ENCODE data around the gene AP2A2.

Gene AP2A2

DNA sequence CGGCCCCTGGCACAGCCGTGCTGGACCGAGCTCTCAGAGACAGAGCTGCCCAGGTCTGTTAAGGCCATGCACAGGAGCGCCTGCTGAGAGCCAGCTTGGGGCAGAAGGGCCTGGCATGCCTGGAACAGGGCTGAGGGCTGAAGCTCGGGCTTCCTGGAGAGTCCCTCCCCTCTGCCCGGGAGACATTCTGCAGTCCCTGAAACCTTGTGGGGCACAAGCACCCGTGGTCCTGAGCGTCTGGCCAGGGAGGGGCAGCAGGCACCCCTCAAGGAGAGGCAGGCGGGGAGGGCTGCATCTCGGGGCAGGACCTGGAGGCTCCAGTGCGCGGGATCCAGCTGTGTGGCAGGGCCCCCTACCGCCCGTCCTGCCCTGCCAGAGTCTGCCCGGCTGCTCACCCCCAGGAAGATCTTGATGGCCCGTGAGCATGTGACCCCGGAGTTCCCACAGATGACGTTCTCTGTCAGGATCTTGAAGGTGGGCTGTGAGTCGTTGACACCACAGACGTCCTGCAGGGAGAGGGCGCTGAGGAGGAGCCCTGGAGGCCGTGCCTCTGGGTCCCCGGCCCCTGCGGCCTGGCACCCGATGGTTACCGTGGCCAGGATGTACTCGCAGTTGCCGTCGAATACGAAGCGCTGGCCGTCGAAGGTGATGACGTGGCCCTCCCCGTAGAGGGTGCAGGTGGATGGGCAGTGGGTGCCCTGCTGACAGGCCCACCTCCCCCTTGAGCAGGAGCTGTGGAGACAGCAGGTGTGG lies 99.9 kb downstream of the AP2A2 start:
- Histone ChIP-seq H3K9me3 (ENCODE audit: insufficient read depth, low read depth, low read length) (no peaks in the 10 kb centered on the region), H3K27ac (ENCODE audit: low read length) (no peak overlapping the region), H3K4me1 (ENCODE audit: insufficient read depth, low read length) (no peaks in the 10 kb centered on the region), H3K4me3 (ENCODE audit: low read length) (no peak overlapping the region), H3K27me3 (ENCODE audit: insufficient read depth, low read length) (no peaks in the 10 kb centered on the region), H3K36me3 (ENCODE audit: insufficient read depth, low read depth, low read length) (no peaks in the 10 kb centered on the region), H3K9ac (ENCODE audit: low read depth, low read length) (no peak overlapping the region)

DNA sequence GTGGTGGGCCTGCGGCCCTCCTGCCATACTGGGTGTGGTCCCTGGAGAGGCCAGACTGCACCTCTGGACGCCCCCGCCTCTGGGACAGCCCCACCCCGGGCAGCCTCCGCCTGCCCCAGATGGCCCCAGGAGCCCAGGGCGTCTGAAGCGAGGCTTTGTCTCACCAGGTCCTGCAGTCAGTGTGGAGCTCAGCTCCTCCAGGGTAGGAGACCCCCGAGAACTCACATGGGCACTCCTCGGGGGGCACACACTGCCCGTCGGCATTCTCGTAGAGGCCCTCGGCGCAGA lies 100.4 kb downstream of the AP2A2 start:
- H3K27me3 ChIP-seq (ENCODE audit: insufficient read depth, low read length): no peaks in the 10 kb centered on the region
- H3K36me3 ChIP-seq (ENCODE audit: insufficient read depth, low read depth, low read length): no peaks in the 10 kb centered on the region
- no peak overlapping the region for H3K27ac ChIP-seq (ENCODE audit: low read length)
- no peak overlapping the region for H3K9ac ChIP-seq (ENCODE audit: low read depth, low read length)
- no peaks in the 10 kb centered on the region for H3K9me3 ChIP-seq (ENCODE audit: insufficient read depth, low read depth, low read length)
- H3K4me1 ChIP-seq (ENCODE audit: insufficient read depth, low read length): no peaks in the 10 kb centered on the region
- no peak overlapping the region for H3K4me3 ChIP-seq (ENCODE audit: low read length)

- H3K36me3 ChIP-seq (ENCODE audit: insufficient read depth, low read depth, low read length): no peaks in the 10 kb centered on the region
- no peak overlapping the region for H3K4me3 ChIP-seq (ENCODE audit: low read length)
- no peaks in the 10 kb centered on the region for H3K27me3 ChIP-seq (ENCODE audit: insufficient read depth, low read length)
- H3K27ac ChIP-seq (ENCODE audit: low read length): no peak overlapping the region
- no peak overlapping the region for H3K9ac ChIP-seq (ENCODE audit: low read depth, low read length)
- H3K9me3 ChIP-seq (ENCODE audit: insufficient read depth, low read depth, low read length): no peaks in the 10 kb centered on the region
- H3K4me1 ChIP-seq (ENCODE audit: insufficient read depth, low read length): no peaks in the 10 kb centered on the region
Measured at GRCh38 chr11:1026641-1027482, 101.2 kb downstream of the AP2A2 start.

- Histone ChIP-seq H3K36me3 (ENCODE audit: insufficient read depth, low read depth, low read length) (no peaks in the 10 kb centered on the region), H3K4me1 (ENCODE audit: insufficient read depth, low read length) (no peaks in the 10 kb centered on the region), H3K9me3 (ENCODE audit: insufficient read depth, low read depth, low read length) (no peaks in the 10 kb centered on the region), H3K4me3 (ENCODE audit: low read length) (no peak overlapping the region), H3K9ac (ENCODE audit: low read depth, low read length) (no peak overlapping the region), H3K27me3 (ENCODE audit: insufficient read depth, low read length) (no peaks in the 10 kb centered on the region), H3K27ac (ENCODE audit: low read length) (no peak overlapping the region)
Measured at GRCh38 chr11:1027483-1028290, 102.0 kb downstream of the AP2A2 start.

DNA sequence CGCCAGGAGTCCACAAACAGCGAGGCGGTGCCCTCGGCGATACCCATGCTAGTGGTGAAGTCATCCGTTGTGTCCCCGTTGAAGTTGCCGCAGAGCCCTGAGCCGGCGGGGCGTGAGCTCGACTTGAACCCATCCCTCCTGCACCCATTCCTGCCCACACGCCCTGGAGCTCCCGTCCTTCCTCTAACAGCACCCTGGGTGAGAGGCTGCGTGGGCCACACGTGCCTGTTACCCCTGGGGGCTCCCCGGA lies 102.5 kb downstream of the AP2A2 start:
- H3K4me3 ChIP-seq (ENCODE audit: low read length): no peak overlapping the region
- no peak overlapping the region for H3K27ac ChIP-seq (ENCODE audit: low read length)
- no peaks in the 10 kb centered on the region for H3K4me1 ChIP-seq (ENCODE audit: insufficient read depth, low read length)
- no peak overlapping the region for H3K9ac ChIP-seq (ENCODE audit: low read depth, low read length)
- H3K9me3 ChIP-seq (ENCODE audit: insufficient read depth, low read depth, low read length): no peaks in the 10 kb centered on the region
- no peaks in the 10 kb centered on the region for H3K36me3 ChIP-seq (ENCODE audit: insufficient read depth, low read depth, low read length)
- H3K27me3 ChIP-seq (ENCODE audit: insufficient read depth, low read length): no peaks in the 10 kb centered on the region

DNA sequence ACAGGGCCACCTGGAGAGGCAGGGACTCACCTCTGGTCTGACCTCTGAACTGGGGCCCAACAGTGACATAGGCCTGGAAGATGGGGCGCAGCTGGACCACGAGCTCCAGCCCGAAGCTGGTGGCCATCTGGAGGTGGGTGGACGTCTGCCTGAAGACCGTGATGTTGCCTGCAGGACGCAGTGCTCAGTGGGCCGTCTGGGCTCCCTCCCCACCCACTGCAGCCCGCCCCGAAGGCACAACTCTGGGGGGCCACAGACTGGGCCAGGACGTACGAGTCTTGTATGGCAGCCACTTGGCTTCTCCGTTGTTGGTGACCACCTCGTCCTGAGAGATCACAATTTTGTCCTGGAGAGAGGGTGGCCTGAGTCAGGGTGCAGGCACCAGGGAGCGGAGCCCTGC lies 102.9 kb downstream of the AP2A2 start:
- no peak overlapping the region for H3K4me3 ChIP-seq (ENCODE audit: low read length)
- no peaks in the 10 kb centered on the region for H3K4me1 ChIP-seq (ENCODE audit: insufficient read depth, low read length)
- H3K9ac ChIP-seq (ENCODE audit: low read depth, low read length): no peak overlapping the region
- H3K9me3 ChIP-seq (ENCODE audit: insufficient read depth, low read depth, low read length): no peaks in the 10 kb centered on the region
- no peak overlapping the region for H3K27ac ChIP-seq (ENCODE audit: low read length)
- H3K36me3 ChIP-seq (ENCODE audit: insufficient read depth, low read depth, low read length): no peaks in the 10 kb centered on the region
- H3K27me3 ChIP-seq (ENCODE audit: insufficient read depth, low read length): no peaks in the 10 kb centered on the region

- Histone ChIP-seq H3K27me3 (ENCODE audit: insufficient read depth, low read length) (no peaks in the 10 kb centered on the region), H3K9ac (ENCODE audit: low read depth, low read length) (no peak overlapping the region)
Measured at GRCh38 chr11:1029051-1029450, 103.4 kb downstream of the AP2A2 start.

GRCh38 chr11:1029654-1030053 lies 104.0 kb downstream of the AP2A2 start:
- Histone ChIP-seq H3K36me3 (ENCODE audit: insufficient read depth, low read depth, low read length) (no peaks in the 10 kb centered on the region), H3K27ac (ENCODE audit: low read length) (no peak overlapping the region), H3K4me3 (ENCODE audit: low read length) (no peak overlapping the region), H3K9me3 (ENCODE audit: insufficient read depth, low read depth, low read length) (no peaks in the 10 kb centered on the region), H3K9ac (ENCODE audit: low read depth, low read length) (no peak overlapping the region), H3K27me3 (ENCODE audit: insufficient read depth, low read length) (no peaks in the 10 kb centered on the region), H3K4me1 (ENCODE audit: insufficient read depth, low read length) (no peaks in the 10 kb centered on the region)

More at GRCh38 chr11:1029051-1029450, 103.4 kb downstream of the AP2A2 start:
- no peaks in the 10 kb centered on the region for H3K36me3 ChIP-seq (ENCODE audit: insufficient read depth, low read depth, low read length)
- no peak overlapping the region for H3K4me3 ChIP-seq (ENCODE audit: low read length)
- no peak overlapping the region for H3K27ac ChIP-seq (ENCODE audit: low read length)
- H3K4me1 ChIP-seq (ENCODE audit: insufficient read depth, low read length): no peaks in the 10 kb centered on the region
- no peaks in the 10 kb centered on the region for H3K9me3 ChIP-seq (ENCODE audit: insufficient read depth, low read depth, low read length)

DNA sequence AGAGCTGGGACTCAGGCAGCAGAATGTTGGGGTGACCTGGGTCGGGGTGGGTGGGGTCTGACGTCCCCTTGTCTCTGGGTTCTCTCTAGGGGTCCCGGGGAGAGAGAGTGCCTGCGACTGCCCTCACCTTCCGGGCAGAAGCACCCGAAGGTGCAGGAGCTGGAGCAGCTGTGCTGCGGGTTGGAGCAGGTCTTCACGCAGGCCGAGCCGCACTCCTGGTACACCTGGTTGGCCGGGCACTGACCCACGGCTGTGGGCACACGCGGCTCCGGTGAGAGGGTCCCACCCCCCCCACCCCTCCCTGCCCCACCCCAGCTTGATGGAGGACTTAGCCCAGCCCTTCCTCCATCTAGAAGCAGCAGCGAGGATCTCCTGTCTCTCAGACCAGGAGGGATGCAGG lies 104.4 kb downstream of the AP2A2 start:
- no peak overlapping the region for H3K9ac ChIP-seq (ENCODE audit: low read depth, low read length)
- H3K27ac ChIP-seq (ENCODE audit: low read length): no peak overlapping the region

DNA sequence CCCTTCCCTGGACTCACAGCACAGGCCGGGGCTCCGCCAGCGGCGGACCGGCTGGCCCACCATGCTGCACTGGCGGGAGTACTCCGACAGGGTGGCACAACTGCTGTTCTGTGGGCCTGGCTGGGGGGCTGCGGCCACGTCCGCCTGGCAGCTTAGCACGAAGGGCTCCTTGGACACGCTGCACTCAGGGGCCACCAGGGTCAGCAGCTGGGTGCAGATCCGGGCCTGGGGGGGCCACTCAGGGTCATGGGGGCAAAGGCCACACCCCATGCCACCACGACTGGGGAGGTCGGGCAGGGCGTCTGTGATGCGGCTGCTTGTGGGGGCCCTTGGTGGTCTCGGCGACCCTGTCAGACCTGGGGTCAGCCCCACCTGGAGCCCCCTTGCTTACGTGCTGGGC lies 104.9 kb downstream of the AP2A2 start:
- Histone ChIP-seq H3K27ac (ENCODE audit: low read length) (no peak overlapping the region), H3K4me1 (ENCODE audit: insufficient read depth, low read length) (no peaks in the 10 kb centered on the region), H3K4me3 (ENCODE audit: low read length) (no peak overlapping the region), H3K27me3 (ENCODE audit: insufficient read depth, low read length) (no peaks in the 10 kb centered on the region), H3K36me3 (ENCODE audit: insufficient read depth, low read depth, low read length) (no peaks in the 10 kb centered on the region), H3K9ac (ENCODE audit: low read depth, low read length) (no peak overlapping the region), H3K9me3 (ENCODE audit: insufficient read depth, low read depth, low read length) (no peaks in the 10 kb centered on the region)

More for the DNA sequence above, 104.4 kb downstream of the AP2A2 start:
- no peaks in the 10 kb centered on the region for H3K27me3 ChIP-seq (ENCODE audit: insufficient read depth, low read length)
- H3K4me1 ChIP-seq (ENCODE audit: insufficient read depth, low read length): no peaks in the 10 kb centered on the region
- H3K4me3 ChIP-seq (ENCODE audit: low read length): no peak overlapping the region
- H3K36me3 ChIP-seq (ENCODE audit: insufficient read depth, low read depth, low read length): no peaks in the 10 kb centered on the region
- H3K9me3 ChIP-seq (ENCODE audit: insufficient read depth, low read depth, low read length): no peaks in the 10 kb centered on the region

DNA sequence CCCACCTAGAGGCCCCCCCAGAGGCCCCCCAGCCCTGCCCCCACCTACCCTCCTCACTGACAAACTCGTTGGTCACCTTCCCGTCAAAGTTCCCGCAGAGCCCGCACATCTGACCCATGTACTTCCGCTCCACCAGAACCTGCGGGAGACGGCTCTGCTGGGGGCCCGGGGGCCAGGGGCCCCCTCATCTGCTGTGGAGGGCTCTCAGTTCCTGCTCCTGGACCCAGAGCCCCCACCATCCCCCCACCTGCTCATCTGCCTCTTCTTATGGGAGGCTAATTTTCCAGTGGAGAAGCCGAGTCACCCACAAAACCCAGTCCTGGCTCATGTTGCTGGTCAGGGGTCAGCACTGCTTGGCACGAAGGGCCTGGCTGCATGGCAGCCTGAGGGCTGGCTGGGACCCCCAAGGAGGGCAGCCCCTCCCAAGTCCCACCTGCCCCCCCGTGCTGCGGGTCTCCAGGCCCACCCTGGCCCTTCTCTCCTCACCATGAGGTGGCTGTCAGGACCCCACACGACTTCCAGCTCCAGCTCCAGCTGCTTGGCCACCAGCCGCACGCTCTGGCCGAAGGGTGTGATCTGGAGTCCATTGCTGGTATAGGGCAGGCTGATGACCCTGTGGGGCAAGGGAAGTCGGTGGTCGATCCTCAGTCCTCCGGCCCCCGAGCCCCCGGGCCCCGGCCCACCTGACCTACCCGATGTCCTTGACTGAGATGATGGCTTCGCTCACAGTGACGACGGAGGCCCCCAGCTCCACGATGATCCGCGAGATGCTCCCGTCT lies 105.6 kb downstream of the AP2A2 start:
- Histone ChIP-seq H3K36me3 (ENCODE audit: insufficient read depth, low read depth, low read length) (no peaks in the 10 kb centered on the region), H3K27ac (ENCODE audit: low read length) (no peak overlapping the region), H3K4me3 (ENCODE audit: low read length) (no peak overlapping the region), H3K9ac (ENCODE audit: low read depth, low read length) (no peak overlapping the region), H3K4me1 (ENCODE audit: insufficient read depth, low read length) (no peaks in the 10 kb centered on the region), H3K27me3 (ENCODE audit: insufficient read depth, low read length) (no peaks in the 10 kb centered on the region), H3K9me3 (ENCODE audit: insufficient read depth, low read depth, low read length) (no peaks in the 10 kb centered on the region)

All from iPS-20b (cell line).